DMS 273 (cell line): ENCODE measurements around the gene FAM161A.

Experiments
- DNase-seq: peaks from one replicate; lab custom pipeline; 2025; ENCODE audit not compliant: unreplicated experiment; lab: John Stamatoyannopoulos, UW

Gene FAM161A

GRCh38 chr2:61786876-61787275 is 67.0 kb downstream of the FAM161A start:
- DNase-seq: no peak

GRCh38 chr2:61785583-61785982 is 68.3 kb downstream of the FAM161A start:
- no peak for DNase-seq

- no peak for DNase-seq
These were observed 69.2 kb downstream of the FAM161A start for GRCh38 chr2:61784643-61785042.

- no peak for DNase-seq
These were observed 77.8 kb downstream of the FAM161A start for GRCh38 chr2:61775956-61776570.
